HG03571 (cell line): ENCODE measurements around the gene ZXDC.

ENCODE experiments used
- ATAC-seq: cut with Tn5 transposase; IDR thresholded peaks from one replicate; pipeline ENCODE4 v1.9.1; 2021; ENCODE audit not compliant: unreplicated experiment

ZXDC gene

DNA sequence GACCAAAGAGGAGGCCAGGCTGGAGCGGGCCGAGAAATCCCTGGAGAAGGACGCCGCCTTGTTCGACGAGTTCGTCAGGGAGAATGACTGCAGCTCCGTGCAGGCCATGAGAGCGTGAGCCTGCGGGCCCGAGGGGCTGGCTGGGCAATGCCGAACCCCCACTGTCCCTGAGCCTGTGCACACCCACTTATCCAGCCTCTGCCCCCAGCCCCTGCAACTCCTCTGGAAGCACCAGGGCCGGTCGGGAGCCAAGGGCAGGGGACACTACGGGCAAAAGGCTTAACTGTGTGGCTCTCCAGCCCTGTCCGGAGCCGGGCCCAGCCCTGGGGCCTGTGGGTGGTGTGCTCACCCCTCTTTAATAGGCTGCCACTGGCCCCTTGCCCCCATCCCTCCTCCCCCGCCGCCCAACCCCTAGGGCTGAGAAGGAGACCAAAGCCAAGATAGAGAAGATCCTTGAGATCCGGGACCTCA, 57.0 kb downstream of the ZXDC start:
- ATAC-seq: no peak

DNA sequence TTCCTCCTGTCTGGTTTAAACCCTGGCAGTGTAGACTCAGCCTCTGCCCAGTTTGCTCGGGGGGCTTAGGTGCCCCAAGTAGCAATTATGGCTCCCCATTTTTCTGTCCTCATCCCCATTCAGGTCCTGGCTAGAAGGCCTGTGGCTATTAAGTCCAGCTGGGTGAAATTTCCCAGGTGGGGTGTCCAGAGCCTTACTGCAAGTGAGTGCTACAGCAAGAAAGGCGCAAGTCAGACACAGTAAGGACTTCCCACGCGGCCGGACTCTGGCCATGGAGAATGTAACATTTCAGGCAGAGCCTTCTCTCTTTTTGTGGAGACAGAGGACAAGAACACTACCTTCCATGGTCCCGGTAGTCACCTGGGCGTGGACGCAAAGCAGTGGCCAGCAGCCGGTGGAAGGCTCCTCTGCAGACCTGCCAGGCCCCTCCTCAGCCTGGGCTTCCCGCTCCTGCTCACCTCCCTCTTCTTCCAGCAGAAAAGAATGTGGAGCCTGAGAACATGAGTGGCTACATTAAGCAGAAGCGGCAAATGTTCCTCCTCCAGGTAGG, 57.6 kb downstream of the ZXDC start:
- no peak for ATAC-seq

DNA sequence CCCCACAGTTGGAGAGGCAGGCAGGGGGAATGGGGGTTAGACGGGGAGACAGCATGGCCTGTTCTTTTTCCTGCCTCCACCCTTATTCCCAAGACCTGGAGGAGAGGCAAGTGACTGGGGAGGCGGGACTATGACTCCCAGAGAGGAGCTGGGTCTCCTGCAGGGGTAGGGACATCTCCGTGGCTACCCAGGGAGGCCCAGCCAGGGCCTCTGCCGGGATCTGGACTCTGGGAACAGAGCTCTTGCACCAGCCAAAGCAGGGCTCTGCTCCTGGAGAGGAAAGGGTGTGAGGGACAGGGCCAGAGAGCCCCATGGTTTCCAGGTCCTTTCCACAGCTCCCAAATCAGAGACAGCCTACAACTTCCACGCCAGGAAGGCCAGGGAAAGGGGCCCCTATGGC, 58.2 kb downstream of the ZXDC start:
- no peak for ATAC-seq

DNA sequence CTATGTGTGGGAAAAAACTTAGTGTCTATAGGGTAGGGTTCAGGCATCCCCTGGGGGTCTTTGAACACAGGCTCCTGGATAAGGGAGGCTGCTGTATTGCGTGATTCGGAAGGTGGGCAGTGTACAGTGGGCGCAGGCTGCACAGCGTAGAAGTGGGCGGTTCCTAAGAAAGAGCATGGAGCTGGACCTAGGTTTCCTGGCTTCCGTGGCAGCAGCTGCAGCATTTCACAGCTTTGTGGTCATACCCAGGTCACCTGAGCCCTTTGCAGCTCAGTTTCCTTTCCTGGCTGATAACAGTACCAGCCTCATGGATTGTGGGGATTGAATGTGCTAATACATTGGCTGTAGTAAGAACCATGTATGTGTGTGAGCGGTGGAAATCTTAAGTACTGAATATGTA, 58.7 kb downstream of the ZXDC start:
- no peak for ATAC-seq

DNA sequence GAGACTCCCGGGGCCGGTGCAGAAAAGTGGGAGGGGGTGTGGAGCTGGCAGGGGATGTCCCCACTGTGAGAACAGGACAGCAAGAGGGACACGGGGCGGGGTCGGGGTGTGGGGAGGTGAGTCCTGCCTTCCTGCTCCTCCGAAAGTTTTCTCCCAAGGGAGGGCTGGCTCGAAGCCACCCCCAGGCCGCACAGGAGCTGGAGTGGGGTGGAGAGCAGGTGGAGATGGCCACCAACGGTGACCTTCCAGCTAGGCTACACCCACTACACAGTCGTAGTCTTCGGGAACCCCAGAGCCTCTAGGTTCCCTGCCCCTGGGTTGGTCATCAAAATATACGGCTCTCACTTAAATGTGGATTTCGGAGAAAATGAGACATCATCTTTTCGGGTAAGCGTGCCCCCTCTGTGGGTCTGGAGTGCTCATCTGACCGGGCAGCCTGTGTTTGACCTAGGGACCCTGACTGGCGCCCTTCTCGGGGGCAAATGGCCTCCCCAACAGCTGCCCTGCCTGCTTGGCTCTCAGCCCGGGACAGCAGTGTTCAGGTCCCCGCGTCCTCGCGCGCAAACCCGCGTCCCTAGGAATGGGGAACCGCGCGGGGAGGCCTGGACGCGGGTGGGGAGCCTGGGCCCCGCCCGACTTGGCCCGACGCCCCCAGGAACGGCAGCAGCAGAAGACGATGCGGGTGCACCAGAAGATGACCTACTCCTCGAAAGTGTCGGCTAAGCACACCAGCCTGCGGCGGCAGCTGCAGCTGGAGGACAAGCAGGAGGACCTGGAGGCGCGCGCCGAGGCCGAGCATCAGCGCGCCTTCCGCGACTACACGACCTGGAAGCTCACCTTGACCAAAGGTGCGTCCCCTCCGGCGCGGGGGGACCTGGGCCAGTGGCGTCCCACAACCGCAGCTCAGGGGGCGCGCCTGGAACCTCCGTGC, 59.8 kb downstream of the ZXDC start:
- no peak for ATAC-seq

DNA sequence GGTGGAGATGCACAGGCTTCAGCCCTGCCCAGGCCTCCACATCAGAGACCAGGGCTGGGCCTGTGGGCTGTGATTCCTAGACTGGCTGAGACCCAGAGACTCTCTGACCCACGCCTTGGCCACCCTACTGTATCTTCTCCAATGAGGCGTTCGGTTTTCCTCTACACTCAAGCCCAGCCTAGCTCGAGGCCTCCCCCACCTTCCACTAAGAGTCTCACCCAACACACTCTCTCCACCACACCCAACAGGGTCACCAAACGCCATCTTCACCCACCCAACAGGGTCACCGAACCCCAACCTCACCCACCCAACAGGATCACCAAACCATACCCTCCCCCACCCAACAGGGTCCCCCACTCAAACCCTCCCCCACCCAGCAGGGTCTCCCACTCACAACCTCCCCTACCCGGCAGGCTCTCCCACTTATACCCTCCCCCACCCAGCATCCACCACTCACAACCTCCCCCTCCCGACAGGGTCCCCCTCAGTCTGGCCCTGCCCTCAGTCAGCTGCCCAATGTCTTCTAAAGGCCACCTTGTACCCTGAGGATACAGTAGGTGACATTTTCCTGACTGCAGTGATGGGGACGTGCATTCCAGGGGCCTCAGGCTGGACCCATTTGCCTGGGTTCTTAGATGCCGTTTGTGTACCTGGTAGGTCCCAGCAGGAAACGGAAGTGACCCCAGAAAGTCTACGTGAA, 60.6 kb downstream of the ZXDC start:
- no peak for ATAC-seq

DNA sequence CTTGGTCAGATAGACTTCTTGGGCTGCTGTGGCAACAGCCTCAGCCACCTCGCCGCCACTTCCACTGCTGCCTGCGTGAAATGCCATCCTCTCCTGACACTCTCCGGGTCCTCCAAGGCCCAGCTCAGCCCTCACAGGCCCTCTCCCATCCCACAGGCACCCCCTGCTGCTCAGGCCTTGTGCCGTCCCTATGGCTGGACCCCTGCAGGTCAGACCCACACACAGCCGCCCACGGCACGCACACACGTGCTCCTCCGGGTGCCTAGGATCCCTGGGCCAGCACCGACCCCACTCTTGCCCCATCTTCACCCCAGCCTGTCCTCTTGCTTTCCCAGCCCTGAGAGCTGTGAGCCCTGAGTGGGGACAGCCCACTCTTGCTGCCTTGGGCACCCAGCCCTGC, 61.3 kb downstream of the ZXDC start:
- no peak for ATAC-seq

DNA sequence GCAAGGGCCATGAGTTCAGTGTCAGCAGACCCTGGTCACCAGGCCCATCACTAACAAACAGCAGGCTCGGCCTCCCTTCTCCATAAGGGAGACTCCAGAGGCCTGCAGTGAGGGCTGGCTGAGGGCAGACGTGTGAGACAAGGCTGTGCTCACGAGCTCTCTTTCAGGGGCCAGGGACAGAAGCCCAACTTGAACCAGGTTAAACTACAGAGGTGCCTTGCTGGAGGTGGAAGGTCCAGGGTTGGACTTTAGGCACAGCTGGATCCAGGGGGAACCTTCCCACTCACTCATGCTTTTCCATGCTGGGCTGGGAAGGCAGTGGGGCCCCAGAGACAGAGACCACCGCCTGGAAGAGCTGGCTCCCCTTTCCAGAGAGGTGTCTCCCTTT, 62.0 kb downstream of the ZXDC start:
- no peak for ATAC-seq

DNA sequence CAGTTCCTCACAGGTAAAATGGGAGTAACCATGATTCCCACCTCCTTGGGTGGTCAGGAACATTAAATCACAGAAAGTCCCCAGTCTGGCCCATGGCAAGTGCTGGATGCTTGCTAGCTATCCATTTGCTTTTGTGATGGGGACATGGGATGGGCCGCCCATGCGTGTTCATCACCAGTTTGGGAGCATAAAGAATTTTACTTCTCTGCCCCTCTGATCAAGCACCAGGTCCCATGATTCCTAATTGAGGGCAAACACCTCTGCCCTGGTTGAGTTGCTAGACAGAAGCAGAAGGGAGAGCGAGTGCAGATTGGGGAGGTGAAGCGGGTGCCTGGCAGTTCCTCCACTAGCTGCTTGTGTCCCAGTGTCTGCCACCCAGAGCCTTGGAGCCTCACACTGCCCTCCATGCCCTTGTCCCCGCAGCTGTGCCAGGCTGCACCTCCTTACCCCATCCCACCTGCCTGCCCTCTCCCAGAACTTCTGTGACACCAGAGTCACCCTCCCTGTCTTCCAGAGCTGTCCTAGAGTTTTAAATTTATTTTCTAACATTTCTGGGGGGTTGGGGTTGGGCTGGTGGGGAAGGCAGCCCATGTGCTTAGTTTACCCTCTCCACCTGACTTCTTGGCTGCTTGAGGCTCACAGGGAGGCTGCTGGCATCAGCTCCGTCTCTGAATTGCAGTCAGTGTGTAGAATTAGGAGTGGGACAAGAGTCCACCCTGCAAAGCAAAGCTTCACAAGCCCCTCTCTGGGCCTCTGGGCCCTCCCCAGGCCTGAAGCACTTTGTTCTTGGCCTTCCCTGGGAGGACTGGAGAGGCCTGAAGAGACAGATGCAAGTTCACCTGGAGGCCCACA, 62.6 kb downstream of the ZXDC start:
- no peak for ATAC-seq

DNA sequence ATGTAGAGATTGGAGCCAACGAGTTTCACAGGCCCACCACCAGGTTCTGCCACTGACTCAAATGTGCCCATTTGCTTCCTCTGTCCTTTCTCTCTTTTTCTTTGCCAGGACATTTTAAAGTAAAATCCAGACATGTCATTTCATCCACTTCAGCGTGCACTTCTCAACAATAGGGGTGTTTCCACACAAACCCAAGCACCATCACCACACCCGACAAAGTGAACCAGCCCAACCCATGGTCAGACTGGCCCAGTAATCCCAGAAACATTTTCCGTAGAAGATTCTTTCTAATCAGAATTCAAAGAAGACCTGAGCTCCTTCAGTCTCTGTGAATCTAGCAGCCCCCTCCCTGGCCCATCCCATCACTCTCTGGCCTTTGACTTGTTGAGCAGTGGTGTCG, 67.6 kb downstream of the ZXDC start:
- ATAC-seq: no peak

DNA sequence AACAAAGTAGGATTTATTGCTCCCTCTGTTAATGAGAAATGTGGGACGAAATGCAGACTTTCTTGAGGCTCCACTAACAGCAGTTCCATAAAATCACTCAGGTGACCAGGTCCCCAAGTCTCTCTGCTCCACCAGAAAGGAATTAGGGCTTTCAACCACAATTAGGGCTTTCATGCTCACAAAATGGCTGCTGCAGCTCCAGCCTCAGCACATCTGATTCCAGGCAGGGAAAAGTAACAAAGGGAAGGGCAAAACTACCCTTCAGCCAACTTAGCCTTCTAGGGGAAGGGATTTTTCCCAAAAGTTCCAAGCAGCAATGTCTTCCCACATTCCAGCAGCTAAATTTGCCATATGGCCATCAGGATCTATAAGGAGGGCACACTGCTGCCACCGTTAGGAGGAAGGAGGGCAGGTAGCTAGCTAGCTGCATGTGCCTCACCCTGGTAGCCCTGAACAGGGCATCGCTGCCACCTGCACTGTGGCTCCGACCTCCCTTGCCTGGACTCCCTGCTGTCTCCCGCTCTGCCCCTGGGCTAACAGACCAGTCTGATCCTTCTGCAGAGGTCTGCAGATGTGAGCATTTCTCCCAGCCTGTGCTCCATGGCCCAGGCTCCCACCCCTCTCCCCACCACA, 68.2 kb downstream of the ZXDC start:
- no peak for ATAC-seq

DNA sequence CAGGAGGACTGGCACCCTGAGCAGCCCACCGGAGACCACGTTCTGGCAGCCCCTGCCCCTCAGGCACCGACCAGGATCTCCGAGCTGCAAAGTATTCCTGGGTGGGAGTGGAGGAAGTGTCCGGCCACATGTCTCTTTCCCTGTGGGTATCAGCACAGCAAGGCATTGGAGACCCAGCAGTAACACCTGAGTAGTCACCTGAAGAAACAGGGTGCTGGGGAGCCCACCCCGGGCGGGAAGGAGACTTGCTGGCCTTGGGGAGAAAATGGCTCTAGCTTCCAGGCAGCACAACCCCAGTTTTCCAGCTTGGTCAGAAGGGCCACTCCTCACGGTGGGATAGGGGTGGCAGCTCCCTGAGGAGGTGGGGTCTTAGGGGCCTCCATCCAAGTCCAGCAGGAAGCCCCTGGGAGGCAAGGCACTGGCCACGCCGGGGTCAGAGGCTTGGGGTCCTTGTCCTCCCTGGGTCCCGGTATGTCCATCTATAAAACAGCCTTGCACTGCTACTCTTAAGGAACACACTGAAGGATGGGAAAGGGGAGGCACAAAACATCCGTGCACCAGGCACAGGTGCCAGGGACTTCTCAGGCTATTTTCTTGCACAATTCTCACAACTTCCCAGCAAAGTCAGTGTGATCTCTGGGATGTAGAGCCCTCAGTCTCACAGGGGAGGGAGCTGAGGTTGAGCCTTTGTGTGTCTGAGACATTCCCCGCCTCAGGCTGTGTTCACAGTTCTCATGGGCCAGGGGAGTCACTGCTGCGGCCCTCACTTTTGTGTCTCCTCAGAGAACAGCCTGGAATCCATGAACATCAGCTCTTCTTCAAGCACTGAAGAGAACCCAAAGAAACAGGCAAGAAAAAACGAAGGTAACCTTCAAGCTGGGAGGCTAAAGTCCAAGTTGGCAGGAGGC, 69.0 kb downstream of the ZXDC start:
- ATAC-seq: no peak

DNA sequence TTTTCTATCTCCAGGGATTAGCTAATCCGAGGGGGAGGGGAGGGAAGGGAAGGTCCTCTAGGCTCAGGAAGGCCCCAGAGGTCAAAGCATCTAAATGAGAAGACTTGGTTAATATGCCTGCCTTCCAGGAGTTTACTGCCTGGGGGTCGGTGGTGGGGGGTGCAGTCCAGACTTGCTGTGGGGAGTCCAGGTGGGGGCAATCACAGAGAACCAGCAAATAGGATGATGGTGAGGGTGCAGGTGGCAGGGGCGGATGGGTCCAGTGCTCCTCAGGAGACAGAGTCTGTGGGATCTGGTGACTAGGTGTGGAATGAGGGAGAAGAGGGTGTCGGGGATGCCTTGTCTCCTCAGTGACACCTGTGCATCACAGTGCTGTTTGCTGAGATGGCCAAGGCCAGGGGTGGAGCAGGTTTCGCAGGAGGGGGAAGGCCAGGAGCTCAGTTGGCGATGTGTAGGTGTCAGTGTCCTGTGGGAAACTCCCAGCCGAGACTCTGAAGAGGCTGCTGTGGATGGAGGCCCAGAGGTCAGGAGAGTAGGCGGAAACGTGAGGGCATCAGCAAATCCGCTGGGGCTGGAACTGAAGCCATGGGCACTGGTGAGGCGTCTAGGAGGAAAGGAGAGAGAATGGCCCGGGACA, 72.9 kb downstream of the ZXDC start:
- no peak for ATAC-seq

DNA sequence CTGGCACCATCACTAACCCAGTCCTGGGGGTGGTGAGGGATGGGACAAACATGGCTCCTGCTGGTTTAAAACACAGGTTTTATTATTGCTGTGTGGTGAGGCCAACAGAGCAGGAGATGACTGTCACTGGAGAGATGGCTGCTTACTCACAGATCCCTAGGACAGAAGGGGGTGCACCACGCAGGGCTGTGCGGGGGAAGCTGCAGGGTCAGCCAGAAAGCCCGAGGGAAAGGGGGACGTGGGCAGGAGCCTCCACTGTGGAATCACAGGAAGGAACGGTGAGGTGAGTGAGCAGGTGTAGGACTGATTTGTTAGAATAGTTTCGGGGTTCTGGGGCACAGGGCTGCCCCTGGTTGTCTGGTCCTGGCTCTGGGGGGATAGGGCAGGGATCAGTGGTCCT, 73.5 kb downstream of the ZXDC start:
- ATAC-seq: no peak

DNA sequence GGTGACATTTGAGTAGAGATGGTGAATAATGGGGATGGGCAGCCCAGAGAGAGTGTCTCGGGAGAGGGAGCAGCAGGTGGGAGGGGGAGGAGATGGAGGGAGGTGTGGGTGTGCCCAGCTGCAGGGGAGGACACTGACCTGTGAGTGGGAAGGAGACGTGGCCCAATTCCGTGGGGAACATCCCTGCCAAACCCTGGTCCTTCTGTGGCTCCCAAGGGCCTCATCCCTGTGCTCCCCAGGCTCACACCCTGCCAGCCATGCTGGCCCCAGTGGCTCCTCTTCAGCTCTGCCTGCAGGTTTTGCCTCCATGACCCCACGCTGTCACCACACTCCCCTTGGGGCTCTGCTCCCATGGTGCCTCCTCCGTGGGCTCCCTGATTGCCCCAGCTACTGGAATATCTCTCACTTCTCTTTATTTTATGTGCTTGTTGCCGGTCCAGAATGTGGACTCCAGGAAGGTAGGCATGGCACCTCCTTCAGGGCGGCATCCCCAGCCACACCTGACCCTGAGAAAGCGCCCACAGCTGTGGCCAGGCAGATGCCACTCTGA, 74.0 kb downstream of the ZXDC start:
- ATAC-seq: no peak

DNA sequence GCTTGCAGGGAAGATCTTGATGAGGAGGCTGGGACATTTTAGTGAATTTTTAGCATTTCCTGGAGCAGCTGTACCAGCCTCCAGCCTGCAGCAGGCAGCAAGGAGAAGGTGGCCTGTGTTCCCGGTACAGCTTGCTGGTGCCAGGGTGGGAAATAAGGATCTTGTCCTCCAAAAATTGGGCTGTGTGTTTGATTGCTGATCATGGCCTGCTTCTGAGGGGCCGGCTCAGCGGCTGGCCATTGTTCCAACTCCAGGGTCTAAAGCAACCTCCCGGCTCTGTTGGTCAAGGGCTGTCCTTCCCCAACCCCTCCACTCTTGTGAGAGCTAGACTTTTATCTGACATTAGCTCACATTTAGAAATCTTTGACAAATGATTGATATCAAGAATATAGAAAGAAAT, 75.9 kb downstream of the ZXDC start:
- ATAC-seq: no peak

DNA sequence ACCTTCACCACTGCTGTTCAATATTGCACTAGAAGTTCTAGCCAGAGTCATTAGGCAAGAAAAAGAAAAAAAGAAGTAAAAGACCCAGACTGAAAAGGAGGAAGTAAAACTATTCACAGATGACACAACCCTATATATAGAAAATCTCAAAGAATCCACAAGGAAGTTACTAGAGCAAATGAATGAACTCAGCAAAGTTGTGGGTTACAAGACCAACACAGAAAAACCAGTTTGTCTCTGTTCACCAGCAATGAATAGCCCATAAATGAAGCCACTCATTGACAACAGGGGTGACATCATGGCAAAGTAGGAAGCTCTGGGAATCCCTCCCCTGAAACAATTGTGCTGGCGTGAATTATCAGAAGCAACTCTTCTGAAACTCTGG, 76.3 kb downstream of the ZXDC start:
- no peak for ATAC-seq

DNA sequence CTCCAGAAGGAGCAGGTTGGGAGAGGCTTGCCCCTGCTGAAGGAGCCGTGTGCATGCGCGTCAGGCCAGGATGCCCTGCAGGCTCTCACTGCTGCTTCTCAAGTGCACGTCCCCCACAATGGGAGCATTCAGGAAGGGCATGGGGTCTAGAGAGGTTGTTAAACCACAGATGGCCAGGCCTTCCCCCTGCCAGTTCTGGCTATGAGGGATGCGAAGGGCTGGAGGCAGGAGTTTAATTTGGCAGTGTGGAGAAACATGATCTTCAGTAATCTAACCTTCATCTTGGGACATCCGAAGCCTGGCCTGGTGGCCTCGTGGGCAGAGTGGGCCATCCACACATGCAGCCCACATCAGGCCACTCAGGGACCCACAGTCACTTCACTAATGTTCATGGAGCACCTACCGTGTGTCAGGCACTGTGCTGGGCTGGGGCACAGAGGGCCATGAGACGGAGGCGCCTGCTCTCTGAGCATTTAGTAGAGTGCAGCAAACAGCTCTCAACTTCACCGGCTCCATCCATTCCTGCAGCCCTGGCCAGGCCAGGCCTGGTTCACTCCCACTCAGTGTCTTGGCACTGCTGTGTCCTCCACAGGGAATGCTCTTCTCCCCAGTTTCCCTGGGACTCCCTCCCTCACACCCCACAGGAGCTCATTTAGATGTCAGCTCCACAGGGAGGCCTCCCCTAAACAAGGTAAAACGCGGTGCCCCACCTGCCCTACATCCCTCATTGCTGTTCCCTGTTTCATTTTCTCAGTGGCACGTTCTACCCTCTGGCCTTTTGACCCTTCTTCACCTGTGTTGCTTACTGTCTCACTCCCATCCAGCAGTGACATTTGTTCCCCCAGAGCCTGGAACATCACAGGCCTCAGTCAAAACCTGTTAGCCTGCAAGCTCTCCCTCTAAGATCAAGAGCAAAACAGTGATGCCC, 77.0 kb downstream of the ZXDC start:
- ATAC-seq: no peak
